Measurements from ENCODE around the gene RNASEH2B.
A peak's percentile ranks its signal among the peaks of the same experiment; 100 is the strongest.

Gene RNASEH2B

GRCh38 chr13:50999641-51000040, 90.0 kb downstream of the RNASEH2B start:
- no peak for DNase-seq

- no peak for DNase-seq
These were observed 90.5 kb downstream of the RNASEH2B start for GRCh38 chr13:51000061-51000460.

- peak; percentile 5 for DNase-seq
These were observed 91.1 kb downstream of the RNASEH2B start for GRCh38 chr13:51000571-51001260.

- no peak for DNase-seq
These were observed 91.7 kb downstream of the RNASEH2B start for GRCh38 chr13:51001335-51001734.

- no peak for DNase-seq
These were observed 93.1 kb downstream of the RNASEH2B start for GRCh38 chr13:51002736-51003135.

GRCh38 chr13:51003642-51004041, 94.1 kb downstream of the RNASEH2B start:
- DNase-seq: no peak

- no peak for DNase-seq
These were observed 94.7 kb downstream of the RNASEH2B start for GRCh38 chr13:51004111-51004865.

GRCh38 chr13:51004918-51005460, 95.4 kb downstream of the RNASEH2B start:
- no peak for DNase-seq

GRCh38 chr13:51005566-51005965, 96.0 kb downstream of the RNASEH2B start:
- DNase-seq: no peak
